ENCODE results near the gene GDF9.
A peak's percentile ranks its signal among the peaks of the same experiment; 100 is the strongest.

The GDF9 gene

DNA sequence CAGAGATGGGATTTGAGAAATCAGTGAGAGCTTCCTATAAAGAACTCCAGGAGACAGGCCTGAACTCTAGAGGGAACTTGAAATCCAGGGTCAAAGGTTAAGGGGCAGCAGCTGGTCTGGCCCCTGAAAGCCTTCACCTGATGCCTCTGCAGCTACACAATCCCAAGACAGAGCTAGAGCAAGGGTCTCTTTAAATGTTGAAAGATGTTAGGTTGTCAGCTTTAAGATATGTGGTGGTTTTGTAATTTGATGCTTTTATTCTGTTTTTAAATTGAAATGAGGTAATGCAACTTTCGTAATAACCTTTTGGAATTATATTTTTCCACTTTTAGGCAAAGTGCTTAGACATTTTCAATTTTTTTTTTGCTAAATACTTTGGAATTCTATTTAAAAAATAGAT is 50.8 kb downstream of the GDF9 start:
- no peak for DNase-seq (ENCODE audit: low read depth)
- TF ChIP-seq, protein P1, sequence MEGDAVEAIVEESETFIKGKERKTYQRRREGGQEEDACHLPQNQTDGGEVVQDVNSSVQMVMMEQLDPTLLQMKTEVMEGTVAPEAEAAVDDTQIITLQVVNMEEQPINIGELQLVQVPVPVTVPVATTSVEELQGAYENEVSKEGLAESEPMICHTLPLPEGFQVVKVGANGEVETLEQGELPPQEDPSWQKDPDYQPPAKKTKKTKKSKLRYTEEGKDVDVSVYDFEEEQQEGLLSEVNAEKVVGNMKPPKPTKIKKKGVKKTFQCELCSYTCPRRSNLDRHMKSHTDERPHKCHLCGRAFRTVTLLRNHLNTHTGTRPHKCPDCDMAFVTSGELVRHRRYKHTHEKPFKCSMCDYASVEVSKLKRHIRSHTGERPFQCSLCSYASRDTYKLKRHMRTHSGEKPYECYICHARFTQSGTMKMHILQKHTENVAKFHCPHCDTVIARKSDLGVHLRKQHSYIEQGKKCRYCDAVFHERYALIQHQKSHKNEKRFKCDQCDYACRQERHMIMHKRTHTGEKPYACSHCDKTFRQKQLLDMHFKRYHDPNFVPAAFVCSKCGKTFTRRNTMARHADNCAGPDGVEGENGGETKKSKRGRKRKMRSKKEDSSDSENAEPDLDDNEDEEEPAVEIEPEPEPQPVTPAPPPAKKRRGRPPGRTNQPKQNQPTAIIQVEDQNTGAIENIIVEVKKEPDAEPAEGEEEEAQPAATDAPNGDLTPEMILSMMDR (IDR thresholded peaks at IDR 0.05; ENCODE audit: control insufficient read depth, extremely low read depth, insufficient read depth) = no peak
- no peak overlapping the region for H3K4me3 ChIP-seq (ENCODE audit: low read depth, low read length)

DNA sequence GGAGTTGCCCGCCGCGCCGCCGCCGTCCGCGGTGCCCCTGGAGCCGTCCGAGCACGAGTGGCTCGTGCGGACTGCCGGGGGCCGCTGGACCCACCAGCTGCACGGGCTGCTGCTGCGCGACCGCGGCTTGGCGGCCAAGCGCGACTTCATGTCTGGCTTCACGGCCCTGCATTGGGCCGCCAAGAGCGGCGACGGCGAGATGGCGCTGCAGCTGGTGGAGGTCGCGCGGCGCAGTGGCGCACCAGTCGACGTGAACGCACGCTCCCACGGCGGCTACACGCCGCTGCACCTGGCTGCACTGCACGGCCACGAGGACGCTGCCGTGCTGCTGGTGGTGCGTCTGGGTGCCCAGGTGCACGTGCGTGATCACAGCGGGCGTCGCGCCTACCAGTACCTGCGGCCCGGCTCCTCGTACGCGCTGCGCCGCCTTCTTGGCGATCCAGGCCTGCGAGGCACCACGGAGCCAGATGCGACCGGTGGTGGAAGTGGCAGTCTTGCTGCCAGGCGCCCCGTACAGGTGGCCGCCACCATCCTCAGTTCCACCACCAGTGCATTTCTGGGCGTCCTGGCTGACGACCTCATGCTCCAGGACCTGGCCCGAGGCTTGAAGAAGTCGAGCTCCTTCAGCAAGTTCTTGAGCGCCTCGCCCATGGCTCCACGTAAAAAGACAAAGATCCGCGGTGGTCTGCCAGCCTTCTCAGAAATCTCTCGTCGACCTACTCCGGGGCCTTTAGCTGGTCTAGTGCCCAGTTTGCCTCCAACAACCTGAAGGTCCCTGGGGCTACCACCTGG is 51.6 kb downstream of the GDF9 start:
- TF ChIP-seq, protein P1 (IDR thresholded peaks at IDR 0.05; ENCODE audit: control insufficient read depth, extremely low read depth, insufficient read depth) = no peak
- H3K4me3 ChIP-seq (ENCODE audit: low read depth, low read length) = no peak overlapping the region
- DNase-seq (ENCODE audit: low read depth) = no peak

DNA sequence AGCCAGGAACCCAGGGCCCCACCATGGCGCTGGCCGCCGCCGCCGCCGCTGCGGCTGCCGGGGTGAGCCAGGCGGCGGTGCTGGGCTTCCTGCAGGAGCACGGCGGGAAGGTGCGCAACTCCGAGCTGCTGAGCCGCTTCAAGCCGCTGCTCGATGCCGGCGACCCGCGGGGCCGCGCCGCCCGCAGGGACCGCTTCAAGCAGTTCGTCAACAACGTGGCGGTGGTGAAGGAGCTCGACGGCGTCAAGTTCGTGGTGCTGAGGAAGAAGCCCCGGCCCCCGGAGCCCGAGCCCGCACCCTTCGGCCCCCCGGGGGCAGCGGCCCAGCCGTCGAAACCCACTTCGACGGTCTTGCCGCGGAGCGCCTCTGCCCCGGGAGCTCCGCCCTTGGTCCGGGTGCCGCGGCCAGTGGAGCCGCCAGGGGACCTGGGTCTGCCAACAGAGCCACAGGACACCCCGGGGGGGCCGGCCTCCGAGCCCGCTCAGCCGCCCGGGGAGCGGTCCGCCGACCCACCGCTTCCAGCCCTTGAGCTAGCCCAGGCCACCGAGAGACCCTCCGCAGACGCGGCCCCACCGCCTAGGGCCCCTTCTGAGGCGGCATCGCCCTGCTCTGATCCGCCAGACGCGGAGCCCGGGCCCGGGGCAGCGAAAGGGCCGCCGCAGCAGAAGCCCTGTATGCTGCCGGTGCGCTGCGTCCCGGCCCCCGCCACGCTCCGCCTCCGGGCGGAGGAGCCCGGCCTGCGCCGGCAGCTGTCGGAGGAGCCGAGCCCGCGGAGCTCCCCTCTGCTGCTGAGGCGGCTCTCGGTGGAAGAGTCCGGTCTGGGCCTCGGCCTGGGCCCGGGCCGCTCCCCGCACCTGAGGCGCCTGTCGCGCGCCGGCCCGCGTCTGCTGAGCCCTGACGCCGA is 52.4 kb downstream of the GDF9 start:
- peak overlapping the region; percentile 42; the same call in 1 of the 2 replicates for H3K4me3 ChIP-seq (ENCODE audit: low read depth, low read length)
- DNase-seq (ENCODE audit: low read depth) = no peak
- TF ChIP-seq, protein P1 (IDR thresholded peaks at IDR 0.05; ENCODE audit: control insufficient read depth, extremely low read depth, insufficient read depth) = no peak

GRCh38 chr5:132812781-132813598 is 53.3 kb downstream of the GDF9 start, which contains the start of gene SOWAHA:
Gene SOWAHA, plus strand, starts transcription at chr5:132813302. Its CDS starts 320 bp downstream, at chr5:132813622.
- TF ChIP-seq, protein P1 (IDR thresholded peaks at IDR 0.05; ENCODE audit: control insufficient read depth, extremely low read depth, insufficient read depth) = no peak
- peak within 1 kb of the TSS; percentile 42 for H3K4me3 ChIP-seq (ENCODE audit: low read depth, low read length)
- no peak for DNase-seq (ENCODE audit: low read depth)

DNA sequence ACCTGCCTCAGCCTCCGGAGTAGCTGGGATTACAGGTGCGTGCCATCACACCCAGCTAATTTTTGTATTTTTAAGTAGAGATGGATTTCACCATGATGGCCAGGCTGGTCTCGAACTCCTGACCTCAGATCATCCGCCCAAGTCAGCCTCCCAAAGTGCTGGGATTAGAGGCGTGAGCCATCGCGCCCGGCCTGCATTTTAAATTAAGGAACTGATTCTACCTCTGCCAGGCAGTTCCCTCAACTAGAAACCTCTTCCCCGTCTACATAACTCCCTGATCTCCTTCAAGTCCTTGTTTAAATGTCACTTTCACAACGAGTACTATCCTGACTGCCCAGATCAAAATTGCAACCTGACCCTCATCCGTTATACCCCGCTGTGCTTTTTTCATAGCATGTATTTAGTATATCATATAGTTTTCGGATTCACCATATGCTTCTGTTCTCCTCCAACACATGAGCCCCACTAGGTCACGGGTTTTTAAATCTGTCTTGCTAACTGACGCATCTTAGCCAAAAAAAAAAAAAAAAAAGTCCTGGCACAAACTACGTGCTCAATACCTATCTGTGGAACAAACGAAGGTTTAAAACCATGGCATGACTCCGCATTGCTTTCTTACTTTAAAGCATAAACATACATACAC is 54.0 kb downstream of the GDF9 start:
- no peak overlapping the region for H3K4me3 ChIP-seq (ENCODE audit: low read depth, low read length)
- no peak for DNase-seq (ENCODE audit: low read depth)
- TF ChIP-seq, protein P1 (IDR thresholded peaks at IDR 0.05; ENCODE audit: control insufficient read depth, extremely low read depth, insufficient read depth) = no peak

Data from LNCaP clone FGC (cell line).